ENCODE measurements around the gene EML3.
"Not testable (repeated sequence)": the region's sequence is repeated elsewhere in the genome, so short reads cannot be mapped to it uniquely, and the experiment has no call there.

EML3 gene

DNA sequence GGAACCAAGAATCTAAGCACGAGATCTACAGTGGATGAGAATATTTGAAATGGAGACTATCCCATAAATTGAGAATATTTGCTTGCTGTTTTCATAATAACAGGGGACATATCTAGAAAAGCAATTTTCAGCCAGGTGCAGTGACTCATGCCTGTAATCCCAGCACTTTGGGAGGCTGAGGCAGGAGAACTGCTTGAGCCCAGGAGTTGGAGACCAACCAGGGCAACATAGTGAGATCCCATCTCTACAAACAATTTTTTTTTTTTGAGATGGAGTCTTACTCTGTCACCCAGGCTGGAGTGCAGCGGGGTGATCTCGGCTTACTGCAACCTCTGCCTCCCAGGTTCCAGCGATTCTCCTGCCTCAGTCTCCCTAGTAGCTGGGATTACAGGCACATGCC, 30.8 kb downstream of the EML3 start:
- H3K9ac ChIP-seq (ENCODE audit: low read depth in 1 of 2, low read length in 2 of 2): not testable (repeated sequence)

DNA sequence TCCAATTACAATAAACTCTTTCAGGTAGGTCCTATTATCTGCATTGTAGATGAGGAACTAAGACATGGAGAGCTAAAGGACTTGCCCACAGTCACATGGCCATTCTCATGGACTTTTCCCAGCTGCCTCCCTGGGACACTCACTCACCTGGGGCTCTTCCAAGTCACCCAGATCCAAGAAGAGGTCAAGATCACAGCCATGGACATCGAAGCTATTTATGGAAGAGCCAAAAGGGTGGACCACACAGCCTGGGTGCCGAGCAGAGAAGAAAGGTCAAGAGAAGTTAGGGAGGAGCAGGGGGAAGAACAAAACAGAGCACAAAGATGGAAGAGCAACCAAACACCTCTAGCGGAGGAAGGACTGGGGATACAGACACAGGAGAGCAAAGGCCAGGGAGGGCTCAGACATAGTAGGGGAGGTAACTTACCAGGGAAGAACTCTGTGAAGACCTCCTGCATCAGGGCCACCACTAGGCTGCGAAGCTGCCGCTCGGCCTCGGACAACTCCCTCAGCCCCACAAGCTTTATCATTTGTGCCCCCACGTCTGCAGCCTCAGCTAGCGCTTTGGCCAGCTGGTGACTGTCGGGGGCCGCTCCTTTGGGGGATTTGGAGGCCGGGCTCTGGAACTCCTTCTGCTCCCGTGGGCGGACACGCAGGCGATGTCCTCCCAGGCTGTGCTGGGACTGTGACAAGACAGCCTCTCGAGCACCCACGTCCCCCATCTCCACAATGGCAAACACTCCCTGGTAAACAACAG, 31.4 kb downstream of the EML3 start:
- H3K9ac ChIP-seq (ENCODE audit: low read depth in 1 of 2, low read length in 2 of 2): no peak overlapping the region
- H3K4me3 ChIP-seq (ENCODE audit: low read length in 2 of 2): no peak overlapping the region
- H3K27me3 ChIP-seq (ENCODE audit: control insufficient read depth in 2 of 2, insufficient read depth in 2 of 2, low read length in 2 of 2): no peaks in the 10 kb centered on the region
- H3K4me1 ChIP-seq (ENCODE audit: control insufficient read depth in 2 of 2, insufficient read depth in 2 of 2, low read length in 2 of 2): peaks cover 0 to 5% of the 10 kb centered on the region in 2 donors
- H3K27ac ChIP-seq (ENCODE audit: low read depth in 2 of 2, low read length in 2 of 2): no peak overlapping the region
- no peaks in the 10 kb centered on the region for H3K9me3 ChIP-seq (ENCODE audit: control insufficient read depth in 2 of 2, low read length in 2 of 2)
- peaks cover 18 to 33% of the 10 kb centered on the region in 2 donors for H3K36me3 ChIP-seq (ENCODE audit: control insufficient read depth in 2 of 2, insufficient read depth in 2 of 2, low read length in 2 of 2)

More for the DNA sequence above, 30.8 kb downstream of the EML3 start:
- not testable (repeated sequence) for H3K4me1 ChIP-seq (ENCODE audit: control insufficient read depth in 2 of 2, insufficient read depth in 2 of 2, low read length in 2 of 2); H3K4me3 ChIP-seq (ENCODE audit: low read length in 2 of 2); H3K27ac ChIP-seq (ENCODE audit: low read depth in 2 of 2, low read length in 2 of 2); H3K27me3 ChIP-seq (ENCODE audit: control insufficient read depth in 2 of 2, insufficient read depth in 2 of 2, low read length in 2 of 2); H3K9me3 ChIP-seq (ENCODE audit: control insufficient read depth in 2 of 2, low read length in 2 of 2)
- H3K36me3 ChIP-seq (ENCODE audit: control insufficient read depth in 2 of 2, insufficient read depth in 2 of 2, low read length in 2 of 2): peaks cover 18 to 30% of the 10 kb centered on the region in 2 donors

DNA sequence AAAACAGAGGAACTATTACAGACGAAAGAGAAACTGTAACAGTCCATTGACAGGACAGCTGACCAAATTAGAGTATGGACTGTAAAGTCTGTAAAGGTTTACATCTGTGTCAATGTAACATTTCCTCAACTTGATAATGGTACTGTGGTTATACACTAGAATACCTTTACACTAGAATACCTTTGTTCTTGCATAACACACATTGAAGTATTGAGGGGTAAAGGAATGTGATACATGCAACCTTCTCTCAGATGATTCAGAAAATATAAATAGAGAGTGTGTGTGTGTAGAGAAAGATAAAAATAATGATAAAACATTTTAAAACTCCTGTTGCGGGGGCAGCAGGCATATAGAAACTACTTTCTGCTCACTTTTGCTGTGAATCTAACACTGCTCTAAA, 33.3 kb downstream of the EML3 start:
- no peaks in the 10 kb centered on the region for H3K9me3 ChIP-seq (ENCODE audit: control insufficient read depth in 2 of 2, low read length in 2 of 2)
- H3K27ac ChIP-seq (ENCODE audit: low read depth in 2 of 2, low read length in 2 of 2): no peak overlapping the region
- H3K36me3 ChIP-seq (ENCODE audit: control insufficient read depth in 2 of 2, insufficient read depth in 2 of 2, low read length in 2 of 2): peaks cover 15 to 35% of the 10 kb centered on the region in 2 donors

DNA sequence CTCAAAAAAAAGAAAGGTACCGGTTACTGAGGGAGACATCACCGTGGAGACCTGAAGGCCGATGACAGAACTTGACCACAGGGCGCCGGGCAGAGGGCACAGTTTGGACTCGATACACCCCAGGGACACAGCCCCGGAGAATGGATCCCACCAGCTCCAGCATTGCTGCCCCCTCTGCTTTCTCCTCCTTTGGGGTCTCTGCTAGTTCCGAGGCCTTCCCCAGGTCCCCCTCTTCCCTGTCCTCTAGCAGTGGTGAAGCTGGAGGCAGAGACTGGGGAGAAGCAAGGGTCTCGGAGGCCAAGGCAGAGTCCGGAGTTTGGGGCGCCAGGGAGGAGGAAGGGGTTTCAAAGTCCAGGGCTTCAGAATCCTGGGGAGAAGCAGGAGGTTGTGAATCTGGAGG, 34.0 kb downstream of the EML3 start:
- Histone ChIP-seq H3K9me3 (ENCODE audit: control insufficient read depth in 2 of 2, low read length in 2 of 2) (no peaks in the 10 kb centered on the region), H3K4me3 (ENCODE audit: low read length in 2 of 2) (no peak overlapping the region), H3K36me3 (ENCODE audit: control insufficient read depth in 2 of 2, insufficient read depth in 2 of 2, low read length in 2 of 2) (peaks cover 15 to 35% of the 10 kb centered on the region in 2 donors), H3K27me3 (ENCODE audit: control insufficient read depth in 2 of 2, insufficient read depth in 2 of 2, low read length in 2 of 2) (no peaks in the 10 kb centered on the region), H3K4me1 (ENCODE audit: control insufficient read depth in 2 of 2, insufficient read depth in 2 of 2, low read length in 2 of 2) (peaks cover 15 to 19% of the 10 kb centered on the region in 2 donors), H3K27ac (ENCODE audit: low read depth in 2 of 2, low read length in 2 of 2) (no peak overlapping the region), H3K9ac (ENCODE audit: low read depth in 1 of 2, low read length in 2 of 2) (no peak overlapping the region)

More for the DNA sequence above, 33.3 kb downstream of the EML3 start:
- peaks cover 15 to 19% of the 10 kb centered on the region in 2 donors for H3K4me1 ChIP-seq (ENCODE audit: control insufficient read depth in 2 of 2, insufficient read depth in 2 of 2, low read length in 2 of 2)
- H3K4me3 ChIP-seq (ENCODE audit: low read length in 2 of 2): no peak overlapping the region
- H3K9ac ChIP-seq (ENCODE audit: low read depth in 1 of 2, low read length in 2 of 2): no peak overlapping the region
- no peaks in the 10 kb centered on the region for H3K27me3 ChIP-seq (ENCODE audit: control insufficient read depth in 2 of 2, insufficient read depth in 2 of 2, low read length in 2 of 2)

DNA sequence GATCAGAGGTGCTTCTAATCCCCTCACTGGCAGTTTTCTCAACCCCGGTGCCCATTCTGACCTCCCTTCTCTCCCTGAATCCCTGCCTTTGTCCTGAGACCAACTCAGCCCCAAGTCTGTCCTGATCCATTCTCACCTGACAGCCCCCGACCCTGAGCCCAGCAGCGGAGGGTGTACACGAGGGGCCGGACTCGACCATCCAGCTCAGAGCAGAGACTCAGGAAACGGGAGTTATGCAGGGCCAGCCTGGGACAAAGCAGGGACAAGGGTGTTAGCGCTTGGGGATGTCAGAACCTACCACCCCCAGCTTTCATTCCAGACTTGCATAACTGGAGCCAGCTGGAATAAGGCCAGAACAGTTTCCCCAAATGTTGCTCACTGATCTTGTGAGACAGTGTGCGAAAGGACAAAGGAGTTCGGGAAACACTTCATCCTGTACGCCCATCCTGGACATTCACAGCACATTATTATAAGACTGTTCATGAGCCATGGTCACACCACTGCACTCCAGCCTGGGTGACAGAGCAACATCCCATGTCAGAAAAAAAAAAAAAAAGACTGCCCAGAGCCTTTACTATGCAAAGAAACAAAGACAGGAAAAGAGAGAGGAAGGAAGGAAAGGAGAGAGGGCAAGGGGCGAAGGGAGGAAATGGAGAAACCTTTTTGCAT, 35.4 kb downstream of the EML3 start:
- peak overlapping the region; percentile 41 to 53 for H3K27ac ChIP-seq (ENCODE audit: low read depth in 2 of 2, low read length in 2 of 2)
- peaks cover 15 to 35% of the 10 kb centered on the region in 2 donors for H3K36me3 ChIP-seq (ENCODE audit: control insufficient read depth in 2 of 2, insufficient read depth in 2 of 2, low read length in 2 of 2)
- H3K27me3 ChIP-seq (ENCODE audit: control insufficient read depth in 2 of 2, insufficient read depth in 2 of 2, low read length in 2 of 2): no peaks in the 10 kb centered on the region
- H3K4me1 ChIP-seq (ENCODE audit: control insufficient read depth in 2 of 2, insufficient read depth in 2 of 2, low read length in 2 of 2): peaks cover 23 to 26% of the 10 kb centered on the region in 2 donors
- no peak overlapping the region for H3K9ac ChIP-seq (ENCODE audit: low read depth in 1 of 2, low read length in 2 of 2)
- H3K4me3 ChIP-seq (ENCODE audit: low read length in 2 of 2): no peak overlapping the region
- no peaks in the 10 kb centered on the region for H3K9me3 ChIP-seq (ENCODE audit: control insufficient read depth in 2 of 2, low read length in 2 of 2)

DNA sequence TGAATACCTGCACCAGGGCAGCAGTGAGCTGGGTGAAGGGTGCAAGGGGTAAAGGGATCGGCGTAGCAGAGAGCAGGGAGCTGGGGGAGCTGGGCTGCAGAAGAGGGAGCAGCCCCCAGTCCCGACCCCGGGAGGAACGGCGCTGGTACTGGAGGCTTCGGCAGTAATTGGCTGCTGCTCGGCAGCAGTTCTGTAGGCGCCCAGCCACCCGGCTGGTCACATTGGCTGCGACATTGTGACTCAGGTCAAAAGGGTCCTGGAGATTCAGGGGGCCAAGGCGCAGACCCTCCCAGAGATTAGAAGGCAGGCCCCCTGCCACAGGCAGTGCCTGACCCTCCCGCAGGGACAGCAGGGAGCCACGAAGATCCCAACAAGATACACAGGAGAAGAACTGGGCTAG, 36.7 kb downstream of the EML3 start:
- Histone ChIP-seq H3K9me3 (ENCODE audit: control insufficient read depth in 2 of 2, low read length in 2 of 2) (no peaks in the 10 kb centered on the region), H3K27me3 (ENCODE audit: control insufficient read depth in 2 of 2, insufficient read depth in 2 of 2, low read length in 2 of 2) (no peaks in the 10 kb centered on the region), H3K4me1 (ENCODE audit: control insufficient read depth in 2 of 2, insufficient read depth in 2 of 2, low read length in 2 of 2) (peaks cover 26 to 27% of the 10 kb centered on the region in 2 donors), H3K36me3 (ENCODE audit: control insufficient read depth in 2 of 2, insufficient read depth in 2 of 2, low read length in 2 of 2) (peaks cover 22 to 38% of the 10 kb centered on the region in 2 donors), H3K4me3 (ENCODE audit: low read length in 2 of 2) (peak overlapping the region in 1 of 2 donors; percentile 93), H3K9ac (ENCODE audit: low read depth in 1 of 2, low read length in 2 of 2) (peak overlapping the region; percentile 95), H3K27ac (ENCODE audit: low read depth in 2 of 2, low read length in 2 of 2) (peak overlapping the region in 1 of 2 donors; percentile 93)

DNA sequence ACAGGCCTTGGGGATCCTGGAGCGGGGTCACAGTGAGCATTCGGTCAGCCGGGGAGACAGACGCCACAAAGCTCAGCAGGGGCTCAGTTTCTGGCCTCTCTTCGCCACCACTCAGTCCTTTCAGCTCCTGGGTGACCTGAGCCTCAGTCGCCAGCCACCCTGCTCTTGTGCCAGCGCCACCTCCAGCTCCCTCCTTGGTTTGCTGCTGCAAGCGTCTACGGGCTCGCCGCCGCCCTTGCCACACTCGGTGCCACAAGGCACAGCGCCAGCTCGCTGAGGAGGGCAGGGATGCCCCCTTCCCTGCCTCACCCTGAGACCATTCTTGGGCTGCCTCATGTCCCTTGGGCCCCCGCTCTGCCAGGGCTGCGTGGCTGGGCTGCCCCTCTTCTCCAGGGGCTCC, 37.4 kb downstream of the EML3 start:
- Histone ChIP-seq H3K27ac (ENCODE audit: low read depth in 2 of 2, low read length in 2 of 2) (peak overlapping the region; percentile 91 to 93), H3K36me3 (ENCODE audit: control insufficient read depth in 2 of 2, insufficient read depth in 2 of 2, low read length in 2 of 2) (peaks cover 26 to 41% of the 10 kb centered on the region in 2 donors)

DNA sequence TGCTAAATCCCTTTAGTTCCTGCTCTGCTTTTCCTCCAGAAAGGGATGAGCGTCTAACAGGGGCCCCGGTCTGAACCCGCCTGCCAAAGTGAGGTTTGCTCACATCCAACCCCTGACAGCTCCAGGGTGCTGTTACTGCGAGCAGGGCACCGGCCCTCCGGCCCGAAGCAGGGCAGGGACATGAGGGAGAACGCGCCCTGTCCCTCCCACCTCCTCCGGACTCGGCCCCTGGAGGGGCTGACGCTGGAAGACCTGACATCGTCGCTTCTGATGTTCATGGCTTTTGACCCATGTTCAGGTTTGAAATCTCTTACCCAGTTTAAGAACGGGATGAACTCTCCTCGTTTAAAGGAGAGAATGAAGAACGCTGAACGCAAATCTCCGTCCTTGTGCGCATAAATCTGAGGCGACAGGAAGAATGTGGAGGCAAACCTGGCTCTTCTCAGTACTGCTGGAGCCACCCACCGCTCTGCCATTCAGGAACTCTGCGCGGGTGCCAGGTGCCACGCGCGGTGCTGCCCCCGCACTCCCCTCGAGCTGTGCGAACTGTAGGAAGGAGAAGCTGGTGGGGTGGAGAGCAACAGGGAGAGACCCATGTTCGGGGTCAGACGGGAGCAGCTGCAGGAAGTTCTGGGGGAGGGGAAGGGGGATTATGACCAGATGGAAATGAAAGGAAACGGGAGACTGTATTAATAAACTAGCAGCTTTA, 38.1 kb downstream of the EML3 start:
- H3K4me3 ChIP-seq (ENCODE audit: low read length in 2 of 2): peak overlapping the region; percentile 71 to 93
- H3K27me3 ChIP-seq (ENCODE audit: control insufficient read depth in 2 of 2, insufficient read depth in 2 of 2, low read length in 2 of 2): no peaks in the 10 kb centered on the region
- H3K27ac ChIP-seq (ENCODE audit: low read depth in 2 of 2, low read length in 2 of 2): peak overlapping the region; percentile 91 to 93
- H3K9ac ChIP-seq (ENCODE audit: low read depth in 1 of 2, low read length in 2 of 2): peak overlapping the region; percentile 95
- no peaks in the 10 kb centered on the region for H3K9me3 ChIP-seq (ENCODE audit: control insufficient read depth in 2 of 2, low read length in 2 of 2)
- peaks cover 26 to 27% of the 10 kb centered on the region in 2 donors for H3K4me1 ChIP-seq (ENCODE audit: control insufficient read depth in 2 of 2, insufficient read depth in 2 of 2, low read length in 2 of 2)
- H3K36me3 ChIP-seq (ENCODE audit: control insufficient read depth in 2 of 2, insufficient read depth in 2 of 2, low read length in 2 of 2): peaks cover 31 to 41% of the 10 kb centered on the region in 2 donors

More for the DNA sequence above, 37.4 kb downstream of the EML3 start:
- peaks cover 26 to 27% of the 10 kb centered on the region in 2 donors for H3K4me1 ChIP-seq (ENCODE audit: control insufficient read depth in 2 of 2, insufficient read depth in 2 of 2, low read length in 2 of 2)
- H3K9ac ChIP-seq (ENCODE audit: low read depth in 1 of 2, low read length in 2 of 2): peak overlapping the region; percentile 95
- H3K27me3 ChIP-seq (ENCODE audit: control insufficient read depth in 2 of 2, insufficient read depth in 2 of 2, low read length in 2 of 2): no peaks in the 10 kb centered on the region
- H3K4me3 ChIP-seq (ENCODE audit: low read length in 2 of 2): peak overlapping the region; percentile 71 to 93
- H3K9me3 ChIP-seq (ENCODE audit: control insufficient read depth in 2 of 2, low read length in 2 of 2): no peaks in the 10 kb centered on the region

DNA sequence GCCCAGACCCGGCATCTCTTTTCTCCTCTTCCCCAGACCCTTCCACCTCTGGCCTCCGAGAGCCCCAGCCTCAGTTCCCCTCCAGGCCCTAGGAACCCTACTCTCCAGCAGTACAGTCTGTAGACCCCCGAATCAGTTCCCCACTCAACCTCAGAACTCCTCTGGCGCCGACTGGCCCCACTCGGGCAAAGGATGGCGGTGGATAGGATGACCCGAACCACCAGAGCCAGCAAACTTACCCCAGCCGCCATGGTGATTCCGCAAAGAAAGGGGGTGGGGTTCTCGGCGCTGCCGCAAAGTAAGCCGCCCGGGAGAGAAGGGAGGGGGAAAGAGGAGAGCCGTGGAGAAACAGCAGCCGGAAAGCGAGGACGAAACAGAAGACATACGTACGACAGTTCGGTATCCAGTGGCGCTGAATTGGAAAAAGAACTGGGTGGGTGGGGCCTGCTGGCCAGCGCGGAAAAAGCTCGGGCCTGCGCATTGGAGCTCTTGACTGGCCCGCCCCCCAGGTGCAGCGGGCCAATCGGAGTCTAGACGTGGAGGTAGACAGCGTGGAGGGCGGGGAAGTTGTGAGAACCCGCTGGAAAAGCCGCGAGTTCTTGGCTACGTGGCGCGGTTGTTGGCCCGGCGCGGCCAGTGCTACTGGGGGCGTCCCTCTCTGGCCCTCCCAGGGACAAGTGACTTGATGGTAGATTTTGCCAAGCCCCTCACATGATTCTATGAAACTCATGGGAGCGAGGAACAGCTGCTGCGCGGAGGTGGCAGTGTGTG, 38.8 kb downstream of the EML3 start, which contains the start of gene EEF1G:
Gene EEF1G (minus strand): TSS at position 300 of the 771 bp plus-strand sequence. CDS start 49 bp downstream, at position 251.
- Histone ChIP-seq H3K4me1 (ENCODE audit: control insufficient read depth in 2 of 2, insufficient read depth in 2 of 2, low read length in 2 of 2) (peaks cover 26 to 27% of the 10 kb centered on the region in 2 donors), H3K4me3 (ENCODE audit: low read length in 2 of 2) (peak within 1 kb of the TSS; percentile 71 to 97), H3K36me3 (ENCODE audit: control insufficient read depth in 2 of 2, insufficient read depth in 2 of 2, low read length in 2 of 2) (peaks cover 31 to 46% of the 10 kb centered on the region in 2 donors), H3K9ac (ENCODE audit: low read depth in 1 of 2, low read length in 2 of 2) (peak within 1 kb of the TSS; percentile 95), H3K27me3 (ENCODE audit: control insufficient read depth in 2 of 2, insufficient read depth in 2 of 2, low read length in 2 of 2) (no peaks in the 10 kb centered on the region), H3K9me3 (ENCODE audit: control insufficient read depth in 2 of 2, low read length in 2 of 2) (no peaks in the 10 kb centered on the region), H3K27ac (ENCODE audit: low read depth in 2 of 2, low read length in 2 of 2) (peak within 1 kb of the TSS; percentile 91 to 93)

Measured in mucosa of rectum (tissue), 2 donors.